Occipital lobe (tissue), 2 donors: Measurements from ENCODE around the gene FLT1. TPM values are rescaled to one million over a fixed set of nuclear protein-coding genes. Genes with fewer than 3 reads are reported as not detected.

Source experiments
- DNase-seq: peaks from one replicate; lab custom pipeline; 2025; lab: John Stamatoyannopoulos, UW
- total RNA-seq: library from RNA; depleted of rRNA; stranded (reverse); fragments of >200 nt; gene quantifications from one replicate; pipeline ENCODE4 v1.2.3, GENCODE V29; 2014

The FLT1 gene
- total RNA-seq, 1 donor from 2014 or later = 13.7 TPM

GRCh38 chr13:28426381-28426780 is 68.5 kb downstream of the FLT1 start:
- DNase-seq = no peak

GRCh38 chr13:28425793-28426192 is 69.1 kb downstream of the FLT1 start:
- no peak for DNase-seq

GRCh38 chr13:28424541-28424940 is 70.4 kb downstream of the FLT1 start:
- DNase-seq = no peak

- DNase-seq = no peak
Measured at GRCh38 chr13:28423010-28423409, 71.9 kb downstream of the FLT1 start.

GRCh38 chr13:28421676-28422410 is 73.1 kb downstream of the FLT1 start:
- no peak for DNase-seq

- DNase-seq = no peak
Measured at GRCh38 chr13:28420704-28421103, 74.2 kb downstream of the FLT1 start.

- DNase-seq = no peak
Measured at GRCh38 chr13:28415994-28416421, 78.9 kb downstream of the FLT1 start.

- DNase-seq = no peak
Measured at GRCh38 chr13:28413999-28414398, 80.9 kb downstream of the FLT1 start.

GRCh38 chr13:28412981-28413380 is 81.9 kb downstream of the FLT1 start:
- no peak for DNase-seq

- DNase-seq = no peak
Measured at GRCh38 chr13:28411831-28412353, 83.0 kb downstream of the FLT1 start.

- no peak for DNase-seq
Measured at GRCh38 chr13:28410096-28410495, 84.8 kb downstream of the FLT1 start.

- DNase-seq = no peak
Measured at GRCh38 chr13:28409648-28410047, 85.3 kb downstream of the FLT1 start.

GRCh38 chr13:28408863-28409262 is 86.1 kb downstream of the FLT1 start:
- DNase-seq = no peak

GRCh38 chr13:28408235-28408848 is 86.6 kb downstream of the FLT1 start:
- no peak for DNase-seq

GRCh38 chr13:28406733-28407266 is 88.1 kb downstream of the FLT1 start:
- no peak for DNase-seq

GRCh38 chr13:28402057-28402381 is 92.9 kb downstream of the FLT1 start:
- no peak for DNase-seq

GRCh38 chr13:28401303-28402056 is 93.4 kb downstream of the FLT1 start:
- no peak for DNase-seq

- no peak for DNase-seq
Measured at GRCh38 chr13:28396053-28396452, 98.9 kb downstream of the FLT1 start.

GRCh38 chr13:28394422-28394821 is 100.5 kb downstream of the FLT1 start:
- DNase-seq = no peak

GRCh38 chr13:28392896-28393505 is 101.9 kb downstream of the FLT1 start:
- DNase-seq = no peak

- DNase-seq = no peak
Measured at GRCh38 chr13:28392428-28392827, 102.5 kb downstream of the FLT1 start.
